HepG2 (cell line): ENCODE data around the gene ABCC2. TPM values are rescaled to one million over a fixed set of nuclear protein-coding genes. Genes with fewer than 3 reads are reported as not detected.

Experiments
- ATF2 ChIP-seq: sonication (generic); formaldehyde crosslinking; IDR thresholded peaks from 2 replicates; pipeline ENCODE4 v1.4.0; 2020; ENCODE audit warnings: missing genetic modification reagents
- BCL6 ChIP-seq: IDR thresholded peaks from 2 replicates; pipeline ENCODE4 v1.6.1; 2016; ENCODE audit warnings: missing genetic modification reagents, missing compliant biosample characterization
- BORCS8-MEF2B ChIP-seq: sonication (generic); formaldehyde crosslinking; IDR thresholded peaks from 2 replicates; pipeline ENCODE4 v1.8.0; 2022; ENCODE audit warnings: mild to moderate bottlenecking, missing genetic modification reagents
- FOXA1 ChIP-seq, 2 experiments: fragments of 450-650 bp in 1 of 2; sonication (generic) in 1 of 2; formaldehyde crosslinking in 1 of 2; IDR thresholded peaks; 2 replicates each; pipeline versions ENCODE4 v1.4.0 to v1.6.1; 2016 to 2020; ENCODE audit warnings: missing genetic modification reagents in 1 of 2
- FOXA3 ChIP-seq: IDR thresholded peaks from 2 replicates; pipeline ENCODE4 v1.6.1; 2016; ENCODE audit warnings: missing genetic modification reagents, missing compliant biosample characterization
- HDAC2 ChIP-seq: sonication (generic); formaldehyde crosslinking; IDR thresholded peaks from 2 replicates; pipeline ENCODE4 v1.4.0; 2020; ENCODE audit warnings: missing genetic modification reagents
- HOMEZ ChIP-seq: IDR thresholded peaks from 2 replicates; pipeline ENCODE4 v1.6.1; 2016; ENCODE audit warnings: low read depth
- NFIC ChIP-seq: IDR thresholded peaks from 2 replicates; pipeline ENCODE4 v1.6.1; 2012; ENCODE audit warnings: mild to moderate bottlenecking, low read length, inconsistent platforms
- NR2F1 ChIP-seq, 2 experiments: fragments of 450-650 bp in 1 of 2; formaldehyde crosslinking in 1 of 2; IDR thresholded peaks; 2 replicates each; pipeline versions ENCODE4 v1.5.0 to v1.6.1; 2016 to 2020; ENCODE audit warnings: mild to moderate bottlenecking in 1 of 2, missing compliant biosample characterization in 1 of 2, missing genetic modification reagents in 1 of 2, moderate library complexity in 1 of 2
- RARA ChIP-seq: IDR thresholded peaks from 2 replicates; pipeline ENCODE4 v1.6.1; 2016; ENCODE audit warnings: missing genetic modification reagents, missing compliant biosample characterization
- SATB2 ChIP-seq: sonication (generic); formaldehyde crosslinking; IDR thresholded peaks from 2 replicates; pipeline ENCODE4 v1.5.0; 2020; ENCODE audit warnings: missing genetic modification reagents
- TEF ChIP-seq: sonication (generic); formaldehyde crosslinking; IDR thresholded peaks from 2 replicates; pipeline ENCODE4 v1.5.0; 2020; ENCODE audit warnings: missing genetic modification reagents
- THRA ChIP-seq: sonication (generic); formaldehyde crosslinking; IDR thresholded peaks from 2 replicates; pipeline ENCODE4 v1.4.0; 2020; ENCODE audit warnings: missing genetic modification reagents, borderline replicate concordance
- YY1 ChIP-seq: IDR thresholded peaks from 2 replicates; pipeline ENCODE4 v1.6.1; 2011; ENCODE audit warnings: low read length, low read depth, moderate library complexity, mild to moderate bottlenecking; ENCODE audit not compliant: insufficient read depth, insufficient replicate concordance
- ZBTB20 ChIP-seq: sonication (generic); formaldehyde crosslinking; IDR thresholded peaks from 2 replicates; pipeline ENCODE4 v1.8.1; 2023; ENCODE audit warnings: missing genetic modification reagents, low read depth, mild to moderate bottlenecking, borderline replicate concordance
- ZBTB21 ChIP-seq: sonication (generic); formaldehyde crosslinking; IDR thresholded peaks from 2 replicates; pipeline ENCODE4 v1.4.0; 2020; ENCODE audit warnings: missing genetic modification reagents
- ZBTB38 ChIP-seq: sonication (generic); formaldehyde crosslinking; IDR thresholded peaks from 2 replicates; pipeline ENCODE4 v1.5.1; 2020; ENCODE audit warnings: mild to moderate bottlenecking, missing genetic modification reagents
- ZBTB43 ChIP-seq: sonication (generic); formaldehyde crosslinking; conservative IDR thresholded peaks from 2 replicates; pipeline ENCODE4 v1.4.0; 2020; ENCODE audit warnings: missing genetic modification reagents
- ZNF720 ChIP-seq: sonication (generic); formaldehyde crosslinking; IDR thresholded peaks from 2 replicates; pipeline ENCODE4 v1.4.0; 2020; ENCODE audit warnings: missing genetic modification reagents
- ZNF878 ChIP-seq: sonication (generic); formaldehyde crosslinking; IDR thresholded peaks from 2 replicates; pipeline ENCODE4 v1.8.1; 2023; ENCODE audit warnings: mild to moderate bottlenecking, missing genetic modification reagents, moderate library complexity
- polyA plus RNA-seq, 8 experiments: library from polyadenylated mRNA; depleted of rRNA in 3 of 8; stranded (reverse) in 7 of 8; unstranded in 1 of 8; fragments of >200 nt; fragmentation: Illumina TruSeq in 4 of 8; extraction: Trizol in 4 of 8; gene quantifications; 2 replicates each; pipeline versions ENCODE4 v1.2.1 to v1.2.3, GENCODE V29; 2011 to 2016; ENCODE audit warnings: low read depth in 4 of 8, missing spikeins in 1 of 8, mixed read lengths in 1 of 8; ENCODE audit not compliant: insufficient read depth in 1 of 8
- total RNA-seq, 5 experiments: library from RNA; depleted of rRNA; stranded (reverse); fragments of >200 nt; fragmentation: Illumina TruSeq; extraction: Trizol; gene quantifications; 2 replicates each; pipeline ENCODE4 v1.2.3, GENCODE V29; 2016; ENCODE audit warnings: low read depth in 1 of 5

ABCC2 gene
- total and polyA plus RNA-seq, 2 of the 13 experiments (the other 11 are each of a cell fraction or from before 2014, with no cell fraction given): 181 to 497 TPM

- TF ChIP-seq HDAC2 (CRISPR knock-in tag) (peak; percentile 61), THRA (CRISPR knock-in tag) (peak; percentile 65; the same call in 1 of the 2 replicates), ZBTB43 (CRISPR knock-in tag) (0 out of 2 replicates have a peak, but pooled peaks have one; percentile 47), FOXA3 (peak; percentile 93), ZBTB38 (CRISPR knock-in tag) (no peak), ZNF720 (CRISPR knock-in tag) (no peak), TEF (CRISPR knock-in tag) (no peak), RARA (peak; percentile 67), YY1 (peak; percentile 21), ZBTB20 (CRISPR knock-in tag) (peak; percentile 86), HOMEZ (peak; percentile 83), NFIC (peak; percentile 82), NR2F1 (CRISPR knock-in tag; IDR thresholded peaks at IDR 0.05) (peak in 1 of 2 experiments; percentile 49; a peak in 2 of 4 replicates), BORCS8-MEF2B (CRISPR knock-in tag) (no peak), ATF2 (CRISPR knock-in tag) (peak; percentile 73; the same call in 1 of the 2 replicates), BCL6 (CRISPR knock-in tag) (peak; percentile 73), SATB2 (no peak), ZNF878 (peak; percentile 61; the same call in 1 of the 2 replicates), FOXA1 (IDR thresholded peaks at IDR 0.05) (0 out of 2 replicates have a peak, but pooled peaks have one; percentile 16), FOXA1 (CRISPR knock-in tag; IDR thresholded peaks at IDR 0.05) (peak; percentile 86), ZBTB21 (no peak)
These were observed at the start of gene ABCC2 (continued) for GRCh38 chr10:99782447-99783286.
